Measurements from ENCODE around the gene ZBED4.
"Not testable (repeated sequence)": the region's sequence is repeated elsewhere in the genome, so short reads cannot be mapped to it uniquely, and the experiment has no call there.

The ZBED4 gene

GRCh38 chr22:49820984-49821383, 32.7 kb upstream of the ZBED4 start:
- ChIA-PET POLR2A (interaction anchor here (0.6 to 1.2 kb wide), 3 partner anchors 9 to 809 kb away, joined by 3 read pairs; no protein-coding TSS in a partner anchor), CTCF (interaction anchor here (1.1 to 2.0 kb wide), 3 partner anchors 9 to 22 kb away, joined by 3 to 8 read pairs (median 4); no protein-coding TSS in a partner anchor)
- DNase-seq (ENCODE audit: low read depth, low spot score) = no peak

GRCh38 chr22:49821741-49822140, 31.9 kb upstream of the ZBED4 start:
- CTCF ChIA-PET = interaction anchor here (1.6 to 2.0 kb wide), 2 partner anchors 10 to 23 kb away, joined by 4 to 8 read pairs; no protein-coding TSS in a partner anchor
- not testable (repeated sequence) for H3K4me3 ChIP-seq (ENCODE audit: low read depth, low read length); DNase-seq (ENCODE audit: low read depth, low spot score)
- POLR2A ChIA-PET = interaction anchor here (0.7 to 1.2 kb wide), 2 partner anchors 10 to 49 kb away, joined by 3 read pairs; no protein-coding TSS in a partner anchor

More at GRCh38 chr22:49820984-49821383, 32.7 kb upstream of the ZBED4 start:
- TF ChIP-seq CTCF (IDR thresholded peaks at IDR 0.05; ENCODE audit: insufficient read depth, low read length, missing control alignments) = no peak
- no peak overlapping the region for H3K4me3 ChIP-seq (ENCODE audit: low read depth, low read length)

GRCh38 chr22:49823289-49824045, 30.2 kb upstream of the ZBED4 start:
- CTCF ChIA-PET = no interaction called here
- TF ChIP-seq CTCF (IDR thresholded peaks at IDR 0.05; ENCODE audit: insufficient read depth, low read length, missing control alignments) = no peak
- DNase-seq (ENCODE audit: low read depth, low spot score) = no peak
- POLR2A ChIA-PET = no interaction called here
- no peak overlapping the region for H3K4me3 ChIP-seq (ENCODE audit: low read depth, low read length)

- DNase-seq (ENCODE audit: low read depth, low spot score) = no peak
- ChIA-PET CTCF (no interaction called here), POLR2A (no interaction called here)
- TF ChIP-seq CTCF (IDR thresholded peaks at IDR 0.05; ENCODE audit: insufficient read depth, low read length, missing control alignments) = no peak
- H3K4me3 ChIP-seq (ENCODE audit: low read depth, low read length) = 0 out of 2 replicates have a peak overlapping the region, but pooled peaks have one; percentile 8
These were observed 29.3 kb upstream of the ZBED4 start for GRCh38 chr22:49824185-49824925.

- H3K4me3 ChIP-seq (ENCODE audit: low read depth, low read length) = peak overlapping the region; percentile 8
- no peak for DNase-seq (ENCODE audit: low read depth, low spot score)
- no peak for TF ChIP-seq CTCF (IDR thresholded peaks at IDR 0.05; ENCODE audit: insufficient read depth, low read length, missing control alignments)
- CTCF ChIA-PET = interaction anchor here (1.2 kb wide), 1 partner anchor 15 kb away, joined by 4 read pairs; no protein-coding TSS in a partner anchor
- POLR2A ChIA-PET = interaction anchor here (0.6 to 0.7 kb wide), 2 partner anchors 8 to 13 kb away, joined by 3 read pairs; no protein-coding TSS in a partner anchor
These were observed 28.7 kb upstream of the ZBED4 start for GRCh38 chr22:49824936-49825335.

GRCh38 chr22:49825436-49825835, 28.2 kb upstream of the ZBED4 start:
- CTCF ChIA-PET = interaction anchor here (1.2 kb wide), 1 partner anchor 16 kb away, joined by 4 read pairs; no protein-coding TSS in a partner anchor
- DNase-seq (ENCODE audit: low read depth, low spot score) = no peak
- POLR2A ChIA-PET = interaction anchor here (0.6 to 0.7 kb wide), 2 partner anchors 8 to 13 kb away, joined by 3 read pairs; no protein-coding TSS in a partner anchor
- H3K4me3 ChIP-seq (ENCODE audit: low read depth, low read length) = peak overlapping the region; percentile 72
- no peak for TF ChIP-seq CTCF (IDR thresholded peaks at IDR 0.05; ENCODE audit: insufficient read depth, low read length, missing control alignments)
